GM21723 (cell line): ENCODE results near the gene CPNE2.
"Not testable (repeated sequence)": the region's sequence is repeated elsewhere in the genome, so short reads cannot be mapped to it uniquely, and the experiment has no call there.

Experiments
- ATAC-seq: cut with Tn5 transposase; IDR thresholded peaks from one replicate; pipeline ENCODE4 v1.9.1; 2021; ENCODE audit warnings: mild to moderate bottlenecking, moderate library complexity; ENCODE audit not compliant: unreplicated experiment

Gene CPNE2

DNA sequence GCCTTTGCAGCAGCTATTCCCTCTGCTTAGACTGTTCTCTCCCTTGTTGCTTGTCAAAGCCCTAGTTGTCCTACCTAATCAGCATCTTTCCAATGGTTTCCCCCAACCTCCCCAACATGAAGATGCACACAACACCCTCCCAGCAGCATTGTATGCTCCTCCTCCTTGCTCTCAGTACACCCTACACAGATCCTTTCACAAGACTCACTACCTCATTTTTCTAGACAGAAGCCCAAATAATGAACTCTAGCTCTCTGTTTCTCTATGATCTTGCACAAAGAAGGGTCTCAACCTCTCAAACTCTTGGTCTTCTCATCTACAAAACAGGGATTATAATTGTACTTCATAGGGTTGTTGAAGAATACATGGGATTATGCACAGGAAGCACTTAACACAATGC is 74.1 kb downstream of the CPNE2 start:
- no peak for ATAC-seq

DNA sequence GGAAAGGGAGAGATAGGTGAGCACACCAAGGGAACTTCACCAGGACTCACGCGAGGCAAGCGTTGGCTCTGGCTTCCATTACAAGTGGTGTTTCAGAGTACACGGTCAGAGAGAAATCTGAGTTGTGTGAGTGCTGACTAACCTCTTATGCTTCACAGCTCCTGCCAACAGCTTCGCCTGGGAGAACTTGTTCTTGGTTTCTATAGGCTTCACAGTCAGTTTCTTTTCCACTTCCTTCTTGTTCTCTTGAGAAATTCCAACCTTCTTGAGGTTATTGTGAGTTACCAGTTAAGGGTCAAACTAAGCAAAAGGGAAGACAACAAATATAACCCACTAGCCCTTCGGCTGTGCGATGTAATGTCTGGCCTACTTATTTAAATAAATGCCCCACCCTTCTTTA is 74.6 kb downstream of the CPNE2 start:
- ATAC-seq, result no peak

DNA sequence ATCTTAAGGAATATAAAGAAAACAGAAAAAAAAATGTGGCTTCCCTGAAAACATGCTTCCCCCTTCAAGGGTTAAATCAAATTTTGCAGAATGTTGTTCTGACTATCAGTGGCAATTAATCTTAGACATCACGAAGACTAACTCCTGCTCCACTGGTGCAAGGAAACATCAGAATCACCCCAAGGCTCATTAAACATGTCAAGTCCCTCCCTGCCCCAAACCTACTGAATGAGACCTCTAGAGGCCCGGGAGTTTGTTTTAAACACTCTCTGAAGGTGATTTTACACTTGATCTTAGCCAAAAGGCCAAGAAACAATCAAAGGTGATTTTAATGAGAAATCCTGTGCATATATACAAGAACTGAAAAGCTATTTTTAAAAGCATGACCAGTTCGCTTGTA is 75.2 kb downstream of the CPNE2 start:
- ATAC-seq, result no peak

DNA sequence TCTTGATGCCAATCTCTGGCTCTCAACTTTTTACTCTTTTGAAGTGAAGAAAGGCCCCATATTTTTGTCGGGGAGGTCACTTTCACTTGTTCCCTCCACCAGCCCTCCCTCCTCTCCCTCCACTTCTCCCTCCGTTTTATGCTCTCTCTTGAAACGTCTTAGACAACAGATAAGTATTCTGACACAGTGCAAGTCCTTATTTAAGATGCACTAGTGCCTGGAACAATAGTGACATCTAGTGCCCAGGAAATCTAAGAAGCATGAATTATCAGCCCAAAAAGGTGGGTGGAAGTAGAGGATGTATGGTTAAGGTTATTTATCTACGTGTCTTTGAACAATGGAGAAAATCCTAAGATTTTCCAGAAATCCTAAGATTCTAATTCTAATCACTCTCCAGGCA is 75.6 kb downstream of the CPNE2 start:
- ATAC-seq, result no peak

DNA sequence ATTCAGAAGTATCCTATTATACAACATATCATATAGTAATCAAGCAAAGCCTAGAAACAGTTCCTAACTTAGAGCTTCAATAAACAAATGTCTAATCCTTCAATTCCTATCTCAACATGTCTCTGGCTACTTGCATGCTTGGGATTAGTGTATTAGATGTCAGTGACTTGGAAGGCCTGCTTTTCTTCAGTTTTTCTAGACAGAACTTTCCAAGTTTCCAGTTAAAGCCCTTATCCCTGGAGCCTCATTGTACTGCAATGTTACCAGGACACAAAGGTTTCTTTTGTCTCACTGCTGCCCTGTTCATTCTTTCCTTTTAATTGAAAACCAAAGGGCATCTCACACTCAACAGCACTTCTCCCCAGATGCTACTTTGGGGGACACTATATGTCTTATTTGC is 76.9 kb downstream of the CPNE2 start:
- no peak for ATAC-seq

DNA sequence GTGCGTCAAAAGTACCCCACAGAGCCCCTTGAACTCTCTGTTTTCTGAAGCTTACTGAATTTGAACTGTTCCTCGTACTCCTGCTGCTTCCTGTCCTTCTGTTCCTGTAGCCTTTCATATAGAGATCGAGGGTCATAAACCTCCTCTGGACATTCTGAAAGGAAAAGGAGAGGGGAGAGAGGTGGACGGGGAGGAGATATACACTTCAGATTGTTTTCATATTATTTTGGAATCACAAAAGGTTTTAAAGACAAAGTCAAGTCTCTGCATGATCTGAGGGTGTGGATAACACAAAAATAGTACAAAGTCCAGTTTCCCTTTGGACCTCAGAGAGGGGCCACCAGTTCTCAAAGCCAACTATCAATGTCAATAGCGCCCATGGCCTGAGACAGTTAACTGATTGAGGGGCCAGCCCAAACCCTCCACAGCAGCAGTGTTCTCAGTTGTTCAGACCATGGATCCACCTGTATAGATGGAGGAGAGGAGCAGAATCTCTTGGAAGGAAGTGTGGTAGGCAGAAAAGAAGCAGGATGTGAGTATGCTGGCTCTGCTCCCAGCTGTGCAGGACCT is 80.4 kb downstream of the CPNE2 start:
- no peak for ATAC-seq

DNA sequence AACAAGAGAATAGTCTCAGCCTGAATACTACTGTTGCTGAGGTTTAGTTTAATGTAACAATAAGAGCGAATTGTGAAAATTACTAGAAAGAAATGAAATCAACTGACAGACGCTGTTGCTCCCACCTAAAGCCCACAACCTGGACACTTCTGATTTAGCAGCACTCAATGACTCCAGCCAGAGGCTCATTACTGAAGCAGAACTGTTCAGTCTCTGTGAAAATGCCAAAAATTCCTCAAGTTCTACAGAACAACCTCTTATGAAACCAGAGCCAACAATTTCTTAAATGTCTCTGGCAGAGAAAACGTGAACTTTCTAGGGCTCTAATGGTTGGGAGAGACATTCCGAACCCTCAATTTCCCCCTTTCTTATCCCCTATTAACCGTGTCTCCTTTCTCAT is 83.5 kb downstream of the CPNE2 start:
- no peak for ATAC-seq

DNA sequence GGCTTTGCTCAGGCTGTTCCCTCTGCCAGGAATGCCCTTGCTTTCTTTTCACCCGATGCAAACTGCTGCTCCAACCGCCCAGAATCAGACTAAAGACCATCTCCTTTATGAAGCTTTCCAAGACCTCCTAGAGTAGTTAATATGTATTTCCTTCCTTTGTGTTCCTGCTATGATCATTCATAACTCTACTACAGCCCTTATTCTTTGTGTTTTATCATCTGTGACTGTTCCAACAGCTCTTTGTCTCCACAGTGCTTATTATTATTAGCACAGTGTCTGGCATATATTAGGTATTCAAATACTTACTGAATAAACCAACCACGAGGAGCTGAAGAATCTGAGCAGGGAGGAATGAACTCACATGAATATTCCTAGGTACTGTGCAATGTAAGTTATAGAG is 85.8 kb downstream of the CPNE2 start:
- no peak for ATAC-seq

DNA sequence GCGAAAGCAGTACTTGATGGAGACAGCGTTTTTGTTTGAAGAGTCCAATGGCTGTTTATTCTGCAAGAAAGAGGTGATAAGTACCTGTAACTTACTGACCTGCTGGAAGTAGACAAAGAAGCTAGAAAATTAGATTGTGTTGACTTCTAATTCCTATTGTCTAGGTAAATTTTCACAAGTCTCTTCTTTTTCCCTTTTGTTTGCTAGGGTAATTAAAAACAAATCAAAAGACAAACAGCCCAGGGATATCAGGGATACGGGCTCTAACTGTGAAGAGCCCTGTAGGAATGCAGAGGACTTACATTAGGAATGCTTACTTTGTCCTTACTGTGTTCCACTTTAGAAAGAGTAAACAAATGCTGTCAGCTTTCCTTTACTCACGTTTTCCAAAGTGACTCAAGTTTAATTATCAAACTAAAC is 86.4 kb downstream of the CPNE2 start:
- ATAC-seq, result no peak

DNA sequence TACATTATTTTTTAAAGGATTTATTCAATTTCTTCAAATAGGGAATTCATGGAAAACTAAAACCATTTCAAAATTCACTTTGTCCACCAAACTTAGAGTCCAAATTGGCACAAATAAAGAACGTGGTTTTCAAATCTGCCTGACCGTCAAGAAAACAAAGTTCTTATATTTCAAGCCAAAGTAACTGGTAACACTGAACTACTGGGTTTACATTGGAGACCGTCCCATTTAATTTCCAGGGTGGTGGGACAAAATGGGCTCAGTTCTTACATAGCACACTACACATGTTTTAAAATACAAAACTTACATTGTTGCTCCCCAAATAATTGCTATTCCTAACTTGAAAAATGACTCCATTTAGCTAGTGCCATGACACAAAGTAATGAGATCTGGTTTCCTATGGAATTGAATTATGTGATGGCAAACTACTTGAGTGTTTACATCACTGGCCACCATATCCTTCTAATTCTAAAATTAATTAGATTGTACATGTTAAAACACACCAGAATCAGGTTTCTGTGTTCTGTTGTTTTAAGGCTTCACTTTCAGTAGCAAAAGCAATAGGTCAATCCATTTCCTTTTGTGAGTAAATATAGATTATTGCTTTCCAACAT is 86.9 kb downstream of the CPNE2 start:
- ATAC-seq, result no peak

DNA sequence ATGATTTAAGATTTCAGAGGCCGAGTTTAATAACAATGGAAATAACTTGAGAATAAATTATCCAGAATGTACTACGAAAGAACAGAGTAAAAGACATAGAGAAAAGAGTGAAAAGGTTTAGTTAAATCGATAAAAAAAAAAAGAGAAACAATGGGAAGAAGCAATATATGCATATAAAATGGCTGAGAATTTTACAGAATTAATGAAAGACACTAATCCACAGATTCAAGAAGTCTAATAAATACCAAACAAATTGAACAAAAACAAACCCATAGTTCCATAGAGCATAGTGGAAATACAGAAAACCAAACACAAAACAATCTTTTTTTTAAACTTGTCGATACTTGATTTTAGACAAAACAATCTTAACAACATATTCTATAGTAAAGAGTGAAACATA is 91.7 kb downstream of the CPNE2 start:
- no peak for ATAC-seq

DNA sequence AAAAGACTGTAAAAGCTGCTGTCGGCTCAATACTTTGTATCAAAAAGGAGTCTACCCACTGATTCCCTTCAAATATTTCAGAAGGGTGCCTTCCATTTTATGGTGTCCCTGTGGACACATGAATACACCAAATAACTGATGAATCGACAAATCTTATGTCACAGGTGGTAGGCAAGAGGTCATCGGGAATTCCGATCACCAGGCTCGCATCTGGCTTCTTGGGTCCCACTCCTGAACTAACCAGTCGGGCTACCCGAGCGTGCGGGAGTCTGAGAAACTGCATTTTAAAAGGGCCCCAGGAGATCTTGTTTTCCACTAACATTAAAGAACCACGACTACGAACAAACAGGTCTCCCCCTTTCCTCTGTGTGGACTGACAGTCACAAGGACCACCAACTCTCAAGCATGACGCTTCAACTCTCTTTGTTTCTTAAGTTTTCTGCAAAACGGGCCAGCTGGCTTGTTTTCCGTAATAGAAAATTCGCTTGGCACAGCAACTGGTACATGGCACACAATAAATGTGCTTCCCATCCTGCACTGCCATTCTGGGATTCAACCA is 92.6 kb downstream of the CPNE2 start:
- ATAC-seq, result no peak

DNA sequence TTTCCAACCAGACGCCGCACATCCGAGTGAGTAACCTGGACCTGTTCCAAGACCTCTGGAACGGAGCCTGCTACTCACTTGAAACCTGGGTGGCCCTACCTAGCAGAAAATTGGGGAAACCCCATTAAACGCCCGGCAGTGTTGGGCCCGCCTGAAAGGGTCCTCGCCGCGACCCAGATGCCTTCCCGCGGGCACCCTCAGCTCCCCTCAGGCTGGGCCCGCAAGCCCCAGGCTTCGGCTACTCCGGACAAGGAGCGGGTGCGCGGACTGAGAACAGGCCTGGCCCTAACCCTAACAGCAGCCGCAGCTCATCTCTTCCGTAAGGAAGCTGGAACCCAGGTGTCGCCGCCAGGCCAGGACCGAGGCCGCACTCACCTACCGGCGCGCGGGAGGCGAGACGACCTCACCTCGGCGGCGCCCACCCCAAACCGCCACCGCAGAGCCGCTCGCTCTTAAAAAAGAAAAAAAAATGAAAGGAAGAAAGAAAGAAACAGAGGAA is 93.1 kb downstream of the CPNE2 start:
- peak; percentile 41 for ATAC-seq

DNA sequence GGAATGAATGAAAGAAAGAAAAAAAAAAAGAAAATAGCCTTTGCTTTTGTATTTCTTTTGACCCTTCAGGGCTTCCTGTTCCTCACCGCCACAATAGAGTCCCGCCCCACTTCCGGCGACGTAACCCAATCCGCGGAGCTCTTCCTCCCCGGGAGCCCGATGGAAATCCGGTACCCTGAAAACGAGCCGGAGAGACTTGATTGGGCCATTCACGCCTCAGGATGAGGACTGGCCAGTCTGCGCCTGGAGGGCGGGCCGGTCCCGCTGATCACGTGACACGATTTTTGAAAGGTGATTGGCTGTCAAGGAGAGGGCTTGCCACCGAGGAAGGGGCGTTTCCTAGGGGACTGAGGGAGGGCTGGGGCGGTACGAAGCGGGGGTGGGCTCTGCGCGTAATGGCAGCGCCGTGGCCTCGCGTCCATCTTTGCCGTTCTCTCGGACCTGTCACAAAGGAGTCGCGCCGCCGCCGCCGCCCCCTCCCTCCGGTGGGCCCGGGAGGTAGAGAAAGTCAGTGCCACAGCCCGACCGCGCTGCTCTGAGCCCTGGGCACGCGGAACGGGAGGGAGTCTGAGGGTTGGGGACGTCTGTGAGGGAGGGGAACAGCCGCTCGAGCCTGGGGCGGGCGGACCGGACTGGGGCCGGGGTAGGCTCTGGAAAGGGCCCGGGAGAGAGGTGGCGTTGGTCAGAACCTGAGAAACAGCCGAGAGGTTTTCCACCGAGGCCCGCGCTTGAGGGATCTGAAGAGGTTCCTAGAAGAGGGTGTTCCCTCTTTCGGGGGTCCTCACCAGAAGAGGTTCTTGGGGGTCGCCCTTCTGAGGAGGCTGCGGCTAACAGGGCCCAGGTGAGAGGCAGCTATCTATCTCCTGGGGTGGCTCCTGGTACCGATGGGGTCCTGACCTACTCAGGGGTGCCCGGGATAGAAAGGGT is 93.8 kb downstream of the CPNE2 start, which contains the start of the genes PSME3IP1 and RSPRY1:
PSME3IP1 (minus strand) TSS at position 95 of the 927 bp plus-strand sequence. CDS start 12,185 bp downstream, outside the sequence.
RSPRY1 (plus strand) TSS at position 385 of the 927 bp plus-strand sequence. CDS start 18,330 bp downstream, outside the sequence.
- ATAC-seq, result peak; percentile 90

DNA sequence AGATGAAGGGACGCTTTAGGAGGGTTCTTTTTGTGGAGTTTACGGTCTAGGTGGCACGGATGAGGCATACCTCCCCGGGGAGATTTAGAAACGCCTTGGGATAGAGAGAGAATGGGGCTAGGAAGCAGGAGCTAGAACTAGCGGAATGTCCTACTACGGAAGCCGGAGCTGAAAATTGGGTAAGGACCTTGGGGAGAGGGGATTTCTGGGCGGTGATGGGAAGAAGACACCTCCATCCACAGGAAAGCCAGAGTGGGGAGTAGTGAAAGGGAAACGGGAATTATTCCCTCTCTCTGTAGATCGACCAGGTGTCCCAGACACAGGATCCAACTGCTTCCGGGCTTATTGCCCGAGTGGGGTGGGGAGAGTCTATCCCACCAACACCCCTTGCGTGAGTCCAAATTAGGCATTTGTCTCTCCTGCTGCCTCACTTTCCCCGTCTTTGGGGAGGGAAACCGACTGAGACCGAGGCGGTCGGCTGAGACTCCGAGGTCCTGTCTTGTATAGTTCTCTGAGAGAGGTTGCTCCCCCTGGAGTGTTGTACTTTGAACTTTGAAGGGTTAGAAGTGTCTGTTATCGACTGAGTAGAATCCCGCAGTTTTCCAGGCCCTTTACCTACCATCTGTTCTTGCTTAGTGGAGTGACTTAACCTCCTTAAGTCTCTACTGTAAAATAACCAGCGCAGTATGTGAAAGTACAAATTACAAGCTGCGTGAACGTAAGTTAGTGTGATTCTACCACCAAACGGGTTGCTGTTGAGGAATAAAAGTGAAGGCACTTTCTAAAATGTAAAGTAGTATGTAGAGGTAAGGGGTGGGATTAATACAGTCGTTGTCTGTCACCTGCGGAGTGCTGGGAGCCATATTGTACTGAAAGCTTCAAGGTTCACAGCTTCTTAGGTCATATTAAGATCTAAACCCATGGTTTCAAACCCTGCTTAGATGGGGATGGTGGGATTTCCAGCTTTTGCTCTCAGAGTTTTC is 94.8 kb downstream of the CPNE2 start:
- peak; percentile 4 for ATAC-seq

DNA sequence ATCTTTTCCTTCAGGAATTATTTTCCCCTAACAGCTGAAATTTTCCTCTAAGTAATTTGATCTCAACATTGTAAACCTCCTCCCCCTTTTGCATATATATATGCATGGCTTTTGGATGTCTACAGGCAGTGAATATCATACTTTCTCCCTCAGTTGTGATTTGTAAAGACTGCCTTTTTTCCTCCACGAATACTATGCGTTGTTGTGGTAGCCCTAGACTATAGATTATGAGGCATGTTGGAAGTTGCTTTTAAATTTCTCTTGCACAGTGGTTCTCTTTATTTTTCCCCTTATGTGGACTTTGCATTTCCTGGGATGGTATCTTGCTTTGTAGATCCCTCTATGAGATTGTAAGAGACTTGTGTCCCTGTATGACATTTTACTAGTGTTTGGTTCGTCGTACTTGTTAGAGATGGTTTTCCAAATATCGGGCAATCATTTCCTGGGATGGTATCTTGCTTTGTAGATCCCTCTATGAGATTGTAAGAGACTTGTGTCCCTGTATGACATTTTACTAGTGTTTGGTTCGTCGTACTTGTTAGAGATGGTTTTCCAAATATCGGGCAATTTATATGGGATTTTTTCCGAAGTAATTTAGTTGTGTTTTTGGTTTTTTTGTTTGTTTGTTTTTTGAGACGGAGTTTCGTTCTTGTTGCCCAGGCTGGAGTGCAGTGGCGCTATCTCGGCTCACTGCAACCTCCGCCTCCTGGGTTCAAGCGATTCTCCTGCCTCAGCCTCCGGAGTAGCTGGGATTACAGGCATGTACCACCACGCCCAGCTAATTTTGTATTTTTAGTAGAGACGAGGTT is 95.7 kb downstream of the CPNE2 start:
- not testable (repeated sequence) for ATAC-seq

DNA sequence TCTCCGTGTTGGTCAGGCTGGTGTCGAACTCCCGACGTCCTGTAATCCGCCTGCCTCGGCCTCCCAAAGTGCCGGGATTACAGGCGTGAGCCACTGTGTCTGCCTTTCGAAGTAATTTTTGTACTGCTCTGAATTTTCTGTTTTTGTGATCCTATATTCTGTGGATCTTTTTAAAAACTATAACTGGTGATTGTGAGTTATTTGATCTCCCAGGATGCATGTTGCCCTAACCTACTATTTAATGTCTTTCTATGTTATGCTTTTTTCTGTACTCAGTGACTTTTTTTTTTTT is 96.3 kb downstream of the CPNE2 start:
- ATAC-seq, result no peak

DNA sequence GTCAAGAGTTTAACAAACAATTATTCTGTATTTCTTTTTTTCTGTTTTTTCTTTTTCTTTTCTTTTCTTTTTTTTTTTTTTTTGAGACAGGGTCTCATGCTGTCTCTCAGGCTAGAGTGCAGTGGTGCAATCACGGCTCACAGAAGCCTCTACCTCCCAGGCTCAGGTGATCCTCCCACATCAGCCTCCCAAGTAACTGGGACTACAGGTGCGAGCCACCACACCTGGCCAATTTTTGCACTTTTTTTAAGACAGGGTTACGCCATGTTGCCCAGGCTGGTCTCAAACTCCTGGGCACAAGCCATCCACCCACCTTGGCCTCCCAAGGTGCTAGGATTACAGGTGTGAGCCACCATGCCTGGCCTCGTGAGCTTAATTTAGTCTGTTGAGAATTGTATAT is 97.1 kb downstream of the CPNE2 start:
- ATAC-seq, result not testable (repeated sequence)

DNA sequence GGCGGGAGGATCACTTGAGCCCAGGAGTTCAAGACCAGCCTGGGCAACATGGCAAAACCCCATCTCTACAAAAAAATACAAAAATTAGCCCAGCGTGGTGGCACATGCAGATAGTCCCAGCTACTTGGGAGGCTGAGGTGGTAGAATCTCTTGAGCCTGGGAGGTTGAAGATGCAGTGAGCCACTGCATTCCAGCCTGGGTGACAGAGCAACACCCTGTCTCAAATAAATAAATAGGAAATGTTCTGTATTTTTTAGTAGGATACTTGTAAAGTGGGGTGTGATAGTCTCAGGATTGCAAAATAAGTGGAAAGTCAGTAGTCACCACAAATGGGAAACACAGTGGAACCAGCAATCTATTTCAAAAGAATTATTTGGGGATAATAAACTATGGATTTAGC is 97.8 kb downstream of the CPNE2 start:
- no peak for ATAC-seq
